NCI-H1694 treated with DMSO at 0.1 percent for 48 hours (cell line): Measurements from ENCODE around the gene SYT17.
"Not testable (repeated sequence)": the region's sequence is repeated elsewhere in the genome, so short reads cannot be mapped to it uniquely, and the experiment has no call there.

ENCODE experiments used
- DNase-seq: peaks from one replicate; lab custom pipeline; 2025; lab: John Stamatoyannopoulos, UW

SYT17 gene

GRCh38 chr16:19173649-19174383, 5.8 kb downstream of the SYT17 start:
- no peak for DNase-seq

DNA sequence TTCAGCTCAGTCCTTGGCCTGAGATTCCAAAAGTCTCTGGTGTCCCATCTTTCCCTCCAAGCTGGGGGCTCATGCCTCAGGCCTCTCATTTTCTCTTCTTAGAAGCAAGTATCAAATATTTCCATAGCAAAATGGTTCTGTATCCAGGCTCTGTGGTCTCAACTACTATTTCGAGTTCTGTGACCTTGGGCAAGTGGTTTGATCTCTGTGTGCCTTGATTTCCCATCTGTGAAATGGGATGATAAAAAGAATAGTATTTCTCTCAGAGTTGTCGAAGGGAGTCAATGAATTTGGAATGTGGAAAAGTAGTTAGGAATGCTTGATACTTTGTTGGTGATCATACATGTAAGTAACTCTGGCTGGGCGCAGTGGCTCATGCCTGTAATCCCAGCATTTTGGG, 6.4 kb downstream of the SYT17 start:
- no peak for DNase-seq

DNA sequence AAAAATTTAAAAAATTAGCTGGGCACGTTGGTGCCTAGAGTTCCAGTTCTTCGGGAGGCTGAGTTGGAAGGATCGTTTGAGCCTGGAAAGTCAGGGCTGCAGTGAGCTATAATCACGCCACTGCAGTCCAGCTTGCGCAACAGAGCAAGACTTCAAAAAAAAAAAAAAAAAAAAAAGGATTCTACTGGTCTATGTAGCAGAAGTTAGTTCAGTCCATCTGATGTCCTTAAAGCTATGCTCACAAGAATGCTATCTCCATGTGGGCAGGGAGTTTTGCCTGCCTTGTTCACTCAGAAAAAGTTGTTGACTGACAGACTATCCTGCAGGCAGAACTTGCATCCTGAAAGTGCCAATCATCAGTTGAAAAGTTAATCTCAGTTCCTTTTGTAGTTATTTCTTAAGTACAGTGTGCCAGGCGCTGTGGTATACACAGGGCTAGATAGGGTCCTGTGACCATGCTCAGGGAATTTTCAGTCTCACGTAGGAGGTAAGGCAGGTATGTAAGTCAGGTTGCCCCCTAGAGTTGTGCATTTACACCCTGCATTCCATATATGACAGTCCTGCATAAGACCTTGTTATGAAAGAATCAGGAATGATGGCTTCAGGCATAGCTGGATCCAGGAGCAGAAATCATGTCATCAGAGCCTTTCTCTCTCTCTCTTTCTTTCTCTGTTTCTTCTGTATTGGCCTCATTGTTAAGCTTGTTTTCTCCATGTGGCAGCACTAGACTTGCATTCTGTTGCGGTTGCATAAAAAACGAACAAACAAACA, 7.6 kb downstream of the SYT17 start:
- no peak for DNase-seq

GRCh38 chr16:19177111-19177739, 9.2 kb downstream of the SYT17 start:
- DNase-seq: no peak

GRCh38 chr16:19179546-19180490, 11.8 kb downstream of the SYT17 start:
- DNase-seq: no peak

GRCh38 chr16:19180741-19181140, 12.7 kb downstream of the SYT17 start:
- no peak for DNase-seq

DNA sequence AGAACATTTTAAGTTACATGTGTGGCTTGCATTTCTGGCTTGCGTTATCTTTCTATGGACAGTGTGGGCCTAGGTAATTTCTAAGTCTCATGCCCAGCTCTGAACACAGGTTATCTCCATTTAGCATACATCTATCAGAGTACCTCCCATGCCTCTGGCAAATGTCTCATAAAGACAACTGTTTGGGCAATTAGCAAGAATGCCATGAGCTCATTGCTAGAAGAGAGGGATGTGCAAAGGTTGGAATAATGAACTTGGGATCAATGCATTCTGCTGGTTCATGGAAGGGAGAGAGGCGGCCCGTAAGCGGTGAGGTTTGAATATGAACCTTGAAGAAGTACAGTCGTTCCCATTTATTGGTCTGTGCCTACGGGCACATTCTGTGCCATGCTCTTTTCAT, 14.4 kb downstream of the SYT17 start:
- DNase-seq: no peak

DNA sequence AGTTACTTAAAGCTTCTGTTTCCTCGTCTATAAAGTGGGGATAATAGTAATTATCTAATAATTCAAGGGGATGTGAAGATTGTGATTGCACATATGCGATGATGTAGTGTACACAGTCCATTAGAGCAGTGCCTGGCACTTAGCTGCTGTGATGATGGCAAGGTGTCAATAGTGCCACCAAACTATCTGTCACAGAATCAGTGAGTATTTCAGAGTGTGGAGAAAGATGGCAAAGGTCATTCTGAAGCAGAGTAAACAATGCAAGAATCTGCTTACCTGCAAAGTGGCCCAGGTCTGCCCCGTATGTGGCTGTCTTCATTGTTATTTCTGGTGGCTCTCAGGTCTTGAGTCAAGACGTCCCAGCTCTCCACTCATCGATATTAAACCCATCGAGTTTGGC, 15.1 kb downstream of the SYT17 start:
- DNase-seq: no peak

DNA sequence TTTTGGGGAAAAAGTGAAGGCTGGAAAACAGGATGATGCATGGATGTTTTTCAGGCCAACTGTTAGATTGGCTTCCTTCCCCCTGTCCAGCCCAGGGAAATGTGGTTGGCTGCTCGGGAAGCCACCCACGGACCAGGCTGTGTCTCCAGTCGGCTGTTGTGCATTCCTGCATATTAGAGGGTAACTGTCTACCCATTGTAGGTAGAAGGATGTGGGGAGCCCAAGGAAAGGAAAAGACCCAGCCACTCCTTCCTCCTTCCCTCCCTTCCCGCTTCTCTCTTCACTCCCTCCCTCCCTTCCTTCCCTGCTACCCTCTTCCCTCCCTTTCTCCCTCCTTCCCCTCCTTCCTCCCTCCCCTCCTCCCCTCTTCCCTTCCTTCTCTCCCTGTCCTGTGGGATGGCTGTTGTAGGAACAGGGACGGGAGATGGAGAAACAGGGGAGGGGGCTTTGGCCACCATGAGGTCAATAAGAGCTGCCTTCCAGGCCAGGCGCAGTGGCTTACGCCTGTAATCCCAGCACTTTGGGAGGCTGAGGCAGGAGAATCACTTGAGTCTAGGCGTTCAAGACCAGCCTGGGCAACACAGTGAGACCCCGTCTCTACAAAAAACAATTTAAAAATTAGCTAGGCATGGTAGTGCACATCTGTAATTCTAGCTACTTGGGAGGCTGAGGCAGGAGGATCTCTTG, 16.9 kb downstream of the SYT17 start:
- no peak for DNase-seq

GRCh38 chr16:19185510-19185851, 17.4 kb downstream of the SYT17 start:
- no peak for DNase-seq

DNA sequence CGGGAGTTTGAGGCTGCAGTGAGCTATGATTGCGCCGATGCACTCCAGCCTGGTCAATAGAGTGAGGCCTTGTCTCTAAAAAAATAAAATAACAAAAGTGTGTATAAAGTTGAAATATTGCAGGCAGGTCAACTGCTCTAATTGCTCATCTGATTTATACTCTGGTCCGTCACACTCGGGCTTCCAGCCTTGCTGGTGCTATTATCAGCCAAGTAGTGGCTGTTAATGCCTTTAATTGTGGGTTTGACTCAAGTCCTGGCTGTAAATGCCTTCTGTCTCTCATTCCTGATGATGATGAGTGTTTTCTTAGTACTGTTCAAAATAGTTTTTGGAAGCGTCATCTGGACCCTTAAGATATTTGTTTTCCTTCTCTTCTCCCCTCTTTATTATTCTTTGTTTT, 18.4 kb downstream of the SYT17 start:
- DNase-seq: no peak

DNA sequence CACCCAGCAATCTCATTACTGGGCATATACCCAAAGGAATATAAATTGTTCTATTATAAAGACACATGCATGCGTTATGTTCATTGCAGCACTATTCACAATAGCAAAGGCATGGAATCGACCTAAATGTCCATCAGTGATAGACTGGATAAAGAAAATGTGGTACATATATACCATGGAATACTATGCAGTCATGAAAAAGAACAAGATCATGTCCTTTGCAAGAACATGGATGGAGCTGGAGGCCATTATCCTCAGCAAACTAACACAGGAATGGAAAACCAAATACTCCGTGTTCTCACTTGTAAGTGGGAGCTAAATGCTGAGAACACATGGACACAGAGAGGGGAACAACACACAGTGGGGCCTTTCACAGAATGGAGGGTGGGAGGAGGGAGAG, 19.9 kb downstream of the SYT17 start:
- not testable (repeated sequence) for DNase-seq

DNA sequence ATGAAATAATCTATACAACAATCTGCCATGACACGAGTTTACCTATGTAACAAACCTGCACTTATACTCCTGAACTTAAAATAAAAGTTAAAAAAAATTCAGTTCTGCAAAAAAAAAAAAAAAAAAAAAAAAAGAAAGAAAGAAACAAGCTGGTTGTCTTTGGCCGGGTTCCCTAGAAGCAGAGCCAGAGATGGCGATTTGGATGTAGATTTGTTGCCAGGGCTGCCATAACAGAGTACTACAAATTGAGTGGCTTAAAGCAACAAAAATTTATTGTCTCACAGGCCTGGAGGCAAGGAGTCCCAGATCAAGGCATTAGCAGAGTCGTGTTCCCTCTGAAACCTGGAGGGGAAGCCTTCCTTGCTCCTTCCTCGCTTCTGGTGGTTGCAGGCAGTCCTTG, 20.4 kb downstream of the SYT17 start:
- no peak for DNase-seq

- DNase-seq: no peak
These were observed 24.8 kb downstream of the SYT17 start for GRCh38 chr16:19192865-19193264.

DNA sequence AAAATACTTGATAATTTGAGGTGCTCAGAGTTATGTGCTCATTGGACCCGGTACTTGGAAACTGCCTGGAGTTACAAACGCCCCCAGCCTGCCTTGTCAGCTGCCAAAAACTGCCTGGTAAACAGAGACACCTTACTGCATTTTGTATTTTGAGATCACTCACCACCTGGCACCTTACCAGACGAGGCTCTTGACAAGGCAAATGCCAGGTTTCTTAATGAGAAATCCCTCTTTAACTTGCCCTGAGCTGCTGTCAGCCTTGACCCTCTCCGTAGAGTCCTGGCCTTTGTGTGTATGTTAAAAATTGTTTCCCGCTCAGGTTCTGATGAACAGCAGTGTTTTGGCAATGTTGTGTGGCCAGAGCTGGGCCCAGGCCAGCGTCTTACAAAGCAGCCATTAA, 28.8 kb downstream of the SYT17 start:
- no peak for DNase-seq

DNA sequence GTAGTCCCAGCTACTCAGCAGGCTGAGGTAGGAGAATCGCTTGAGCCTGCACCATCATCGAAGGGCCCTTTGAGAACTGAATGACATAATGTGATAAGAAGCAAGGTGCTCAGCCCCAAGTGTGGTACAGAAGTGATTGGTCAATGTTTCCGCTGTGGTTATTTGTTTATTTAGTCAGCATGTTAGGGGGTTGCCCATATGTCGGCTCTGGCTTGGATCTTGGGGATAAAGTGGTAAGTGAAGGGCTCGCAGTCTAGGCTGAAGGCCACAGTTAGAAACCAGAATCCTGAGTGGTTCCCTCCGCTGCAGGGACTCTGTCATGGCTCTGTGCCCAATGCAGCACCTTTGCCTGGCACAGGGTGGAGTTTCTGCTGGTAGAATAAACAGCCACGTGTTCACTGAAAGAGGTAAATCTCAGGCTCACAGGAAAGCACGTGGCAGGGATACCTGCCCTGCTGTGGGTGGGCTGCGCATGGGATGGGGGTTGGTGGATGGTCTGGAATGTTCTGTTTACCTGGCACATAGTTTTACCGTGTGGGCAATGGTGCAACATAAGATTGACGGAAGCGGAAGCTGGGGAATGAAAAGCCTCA, 35.4 kb downstream of the SYT17 start:
- DNase-seq: no peak

DNA sequence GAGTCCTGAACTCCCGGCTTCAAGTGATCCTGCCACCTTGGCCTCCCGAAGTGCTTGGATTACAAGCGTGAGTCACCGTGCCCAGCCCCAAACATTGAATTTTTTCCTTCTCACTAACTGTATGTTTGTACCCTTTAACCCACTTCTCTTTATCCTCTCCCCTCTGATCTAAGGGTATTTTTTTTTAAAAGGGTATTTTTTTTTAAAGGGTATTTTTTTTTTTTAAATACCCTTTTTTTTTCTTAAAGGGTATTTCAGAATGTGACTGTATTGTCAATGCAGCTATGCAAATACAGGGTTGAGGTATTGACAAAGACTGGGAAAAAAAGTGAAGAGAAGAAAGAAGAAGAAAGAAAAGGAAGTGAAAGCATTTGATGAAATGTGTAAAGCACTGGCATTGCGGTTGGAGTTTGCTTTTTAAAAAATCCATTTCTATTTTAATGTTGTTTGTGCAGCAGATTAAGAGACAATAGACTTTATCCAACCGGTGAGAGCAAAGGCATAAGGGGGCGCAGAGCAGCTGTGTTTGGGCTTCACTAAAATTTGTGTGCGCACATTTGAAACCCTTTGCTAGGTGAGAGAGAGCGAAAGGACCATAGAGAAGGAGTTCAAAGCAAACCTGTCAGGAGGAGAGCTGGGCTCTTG, 42.4 kb downstream of the SYT17 start:
- no peak for DNase-seq

DNA sequence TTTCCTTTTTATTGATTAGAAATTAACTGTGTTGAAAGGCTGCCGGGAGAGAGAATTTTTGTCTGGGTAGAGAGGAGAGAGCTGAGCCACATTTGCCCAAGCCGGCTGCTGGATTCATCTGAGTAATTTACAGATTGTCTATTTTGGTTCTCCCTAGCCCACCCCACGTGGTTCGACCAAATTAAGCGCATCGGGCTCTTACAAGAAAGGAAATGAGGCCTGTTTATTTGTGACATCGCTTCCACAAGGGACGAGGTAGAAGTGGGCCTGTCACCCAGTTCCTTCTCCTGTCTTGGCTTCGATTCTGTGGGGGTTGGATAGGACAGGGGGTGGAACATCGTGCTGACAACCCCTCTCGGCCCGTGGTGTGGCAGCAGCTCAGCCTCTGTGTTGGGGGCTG, 42.9 kb downstream of the SYT17 start:
- DNase-seq: no peak

GRCh38 chr16:19212059-19212458, 44.0 kb downstream of the SYT17 start:
- DNase-seq: no peak

- DNase-seq: no peak
These were observed 45.8 kb downstream of the SYT17 start for GRCh38 chr16:19213885-19214284.

- no peak for DNase-seq
These were observed 47.7 kb downstream of the SYT17 start for GRCh38 chr16:19215705-19216104.
